Body of pancreas (tissue), 4 donors: ENCODE results near the gene UBE2U. TPM values are rescaled to one million over a fixed set of nuclear protein-coding genes. Genes with fewer than 3 reads are reported as not detected.
"Not testable (repeated sequence)": the region's sequence is repeated elsewhere in the genome, so short reads cannot be mapped to it uniquely, and the experiment has no call there.

Experiments used
- ATAC-seq: fragments of 150-250 bp; one replicate; pipeline ENCODE4 v1.9.1; 2016
- DNase-seq, 4 donors: peaks; one replicate each; pipeline ENCODE4 v3.0.0-alpha.2; 2019
- H3K27ac ChIP-seq, 4 donors: fragments of 200-600 bp; sonication (generic); 1 replicate in 3 of 4; 2 replicates in 1 of 4; pipeline versions ENCODE4 v1.5.1 to v1.6.1; 2016 to 2019; ENCODE audit warnings: mild to moderate bottlenecking in 1 of 4, mixed read lengths in 1 of 4, moderate library complexity in 1 of 4
- H3K27me3 ChIP-seq, 2 donors: fragments of 200-600 bp; sonication (generic); one replicate each; pipeline ENCODE4 v1.6.0; 2016; ENCODE audit warnings: mild to moderate bottlenecking in 1 of 2
- H3K36me3 ChIP-seq, 2 donors: fragments of 200-600 bp; sonication (generic); replicated peaks in 1 of 2; 2 replicates each; pipeline ENCODE4 v1.5.1; 2016; ENCODE audit warnings: low read depth in 2 of 2; ENCODE audit not compliant: insufficient read depth in 1 of 2
- H3K4me1 ChIP-seq: fragments of 200-600 bp; sonication (generic); one replicate; pipeline ENCODE4 v1.6.0; 2016
- H3K4me3 ChIP-seq, 2 donors: fragments of 200-600 bp; sonication (generic); 1 replicate in 1 of 2; 2 replicates in 1 of 2; pipeline ENCODE4 v1.5.1; 2016 to 2019
- H3K9me3 ChIP-seq, 3 donors: fragments of 200-600 bp; sonication (generic); 1 replicate in 2 of 3; 2 replicates in 1 of 3; pipeline ENCODE4 v1.5.1; 2016
- CTCF ChIP-seq, 7 experiments: fragments of 450-650 bp in 4 of 7; fragments of 200-600 bp in 3 of 7; sonication (generic) in 3 of 7; IDR thresholded peaks; one replicate each; pipeline ENCODE4 v1.5.1; 2016 to 2019; ENCODE audit warnings: antibody characterized with exemption in 7 of 7
- POLR2A ChIP-seq, 3 donors: fragments of 450-650 bp; IDR thresholded peaks; one replicate each; pipeline ENCODE4 v1.6.1; 2016; ENCODE audit warnings: antibody characterized with exemption in 3 of 3, mild to moderate bottlenecking in 2 of 3
- WGBS, 2 donors: methylation state at CpG; one replicate each; pipeline ENCODE4 v1.1.5; 2017; 5-methylcytosine and 5-hydroxymethylcytosine counted together
- intact Hi-C: fragments of 100-400 bp; cut with DNase I; formaldehyde crosslinking; loops from one replicate; pipeline ENCODE4 v1.15.1; 2023
- total RNA-seq, 2 donors: library from RNA; depleted of rRNA; stranded (reverse); fragments of >200 nt; gene quantifications; one replicate each; pipeline ENCODE4 v1.1.0, GENCODE V29; 2016

Gene UBE2U
- total RNA-seq, 2 donors from 2014 or later: not detected

- no peaks in the 10 kb centered on the region for H3K36me3 ChIP-seq
- H3K4me3 ChIP-seq: no peak overlapping the region
- intact Hi-C loops: no loop called here
- no peaks in the 10 kb centered on the region for H3K4me1 ChIP-seq
- ATAC-seq (no peak), DNase-seq (no peak)
- no peak for TF ChIP-seq POLR2A (IDR thresholded peaks at IDR 0.05)
- TF ChIP-seq CTCF (IDR thresholded peaks at IDR 0.05): no peak
- H3K27ac ChIP-seq: no peak overlapping the region
- peaks cover 0 to 3% (median 0%) of the 10 kb centered on the region in 3 donors for H3K9me3 ChIP-seq
- 72 to 81% methylated on average over 2 to 3 of the region's 3 CpGs for WGBS, 2 donors
- H3K27me3 ChIP-seq: no peaks in the 10 kb centered on the region
These were observed 48.5 kb downstream of the UBE2U start for GRCh38 chr1:64251971-64252370.

- 87 to 88% methylated on average over 2 of the region's 2 CpGs for WGBS, 2 donors
- intact Hi-C loops: not testable (repeated sequence)
These were observed 53.8 kb downstream of the UBE2U start for GRCh38 chr1:64257233-64257632.

DNA sequence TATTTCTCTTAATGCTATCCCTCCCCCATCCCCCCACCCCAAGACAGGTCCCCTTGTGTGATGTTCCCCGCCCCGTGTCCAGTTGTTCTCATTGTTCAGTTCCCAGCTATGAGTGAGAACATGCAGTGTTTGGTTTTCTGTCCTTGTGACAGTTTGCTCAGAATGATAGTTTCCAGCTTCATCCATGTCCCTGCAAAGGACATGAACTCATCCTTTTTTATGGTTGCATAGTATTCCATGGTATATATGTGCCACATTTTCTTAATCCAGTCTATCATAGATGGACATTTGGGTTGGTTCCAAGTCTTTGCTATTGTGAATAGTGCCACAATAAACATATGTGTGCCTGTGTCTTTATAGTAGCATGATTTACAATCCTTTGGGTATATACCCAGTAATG lies 55.0 kb downstream of the UBE2U start:
- intact Hi-C loops, H3K27me3 ChIP-seq, H3K4me3 ChIP-seq, H3K9me3 ChIP-seq, DNase-seq, H3K27ac ChIP-seq, H3K4me1 ChIP-seq, H3K36me3 ChIP-seq, ATAC-seq: not testable (repeated sequence)
- WGBS, 2 donors: 50 to 97% methylated on average over 2 of the region's 2 CpGs

More at GRCh38 chr1:64257233-64257632, 53.8 kb downstream of the UBE2U start:
- not testable (repeated sequence) for H3K4me1 ChIP-seq, H3K9me3 ChIP-seq, H3K27ac ChIP-seq, H3K27me3 ChIP-seq, H3K4me3 ChIP-seq, H3K36me3 ChIP-seq, DNase-seq, ATAC-seq

GRCh38 chr1:64263335-64263734 lies 59.9 kb downstream of the UBE2U start:
- ATAC-seq: no peak
- no peaks in the 10 kb centered on the region for H3K4me1 ChIP-seq
- intact Hi-C loops: loop anchor here (10.0 kb wide), 1 partner anchor 401 kb away; no protein-coding TSS in a partner anchor
- no peak for DNase-seq
- WGBS, 2 donors: 78 to 84% methylated on average over 3 of the region's 3 CpGs
- no peaks in the 10 kb centered on the region for H3K36me3 ChIP-seq
- no peak overlapping the region for H3K27ac ChIP-seq
- TF ChIP-seq CTCF (IDR thresholded peaks at IDR 0.05): no peak
- TF ChIP-seq POLR2A (IDR thresholded peaks at IDR 0.05): no peak
- H3K4me3 ChIP-seq: no peak overlapping the region
- H3K27me3 ChIP-seq: no peaks in the 10 kb centered on the region
- H3K9me3 ChIP-seq: no peaks in the 10 kb centered on the region

DNA sequence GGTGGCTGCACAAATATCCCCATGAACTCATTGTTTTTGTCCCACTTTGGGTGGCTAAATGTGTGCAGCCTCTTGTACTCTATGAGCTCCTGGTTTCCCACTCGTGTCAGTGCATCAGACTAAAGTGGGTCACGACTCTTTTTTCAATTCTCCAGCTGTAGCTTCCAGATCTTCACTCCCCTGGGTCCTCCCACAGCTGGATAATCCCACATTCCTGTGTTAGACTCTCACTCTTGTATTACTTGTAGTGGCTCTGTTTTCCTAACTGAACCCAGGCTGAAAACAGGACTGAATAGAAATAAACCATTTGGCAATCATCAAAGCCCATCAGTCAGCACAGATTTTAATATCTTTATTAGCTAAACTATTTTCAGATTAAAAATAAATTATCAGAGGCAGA lies 60.4 kb downstream of the UBE2U start:
- no peak overlapping the region for H3K27ac ChIP-seq

More for the DNA sequence above, 60.4 kb downstream of the UBE2U start:
- no peaks in the 10 kb centered on the region for H3K9me3 ChIP-seq
- H3K27me3 ChIP-seq: no peaks in the 10 kb centered on the region
- DNase-seq: no peak
- WGBS, 2 donors: 80 to 87% methylated on average over 2 of the region's 2 CpGs
- no peak for ATAC-seq
- TF ChIP-seq CTCF (IDR thresholded peaks at IDR 0.05) (no peak), POLR2A (IDR thresholded peaks at IDR 0.05) (no peak)
- no peaks in the 10 kb centered on the region for H3K36me3 ChIP-seq
- no peaks in the 10 kb centered on the region for H3K4me1 ChIP-seq
- intact Hi-C loops: loop anchor here (10.0 kb wide), 1 partner anchor 401 kb away; no protein-coding TSS in a partner anchor
- no peak overlapping the region for H3K4me3 ChIP-seq
